GM20431 (cell line): ENCODE data around the gene TBL1X.

Experiments
- in situ Hi-C: fragments of 300-500 bp; cut with MseI, MboI; formaldehyde crosslinking; loops from one replicate; pipeline ENCODE4 v1.15.0; 2020; ENCODE audit warnings: low sequenced_read_pairs; ENCODE audit not compliant: unreplicated experiment

TBL1X gene

DNA sequence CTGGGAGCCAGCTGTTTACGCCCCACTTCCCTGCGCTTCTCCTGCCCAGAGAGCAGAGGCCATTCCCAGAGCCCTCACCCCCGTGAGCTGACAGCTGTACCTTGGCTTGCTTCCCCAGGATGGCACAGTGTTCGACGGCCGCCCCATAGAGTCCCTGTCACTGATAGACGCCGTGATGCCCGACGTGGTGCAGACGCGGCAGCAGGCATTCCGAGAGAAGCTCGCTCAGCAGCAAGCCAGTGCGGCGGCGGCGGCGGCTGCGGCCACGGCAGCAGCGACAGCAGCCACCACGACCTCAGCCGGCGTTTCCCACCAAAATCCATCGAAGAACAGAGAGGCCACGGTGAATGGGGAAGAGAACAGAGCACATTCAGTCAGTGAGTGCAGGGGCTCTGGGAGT is 223.0 kb downstream of the TBL1X start:
- in situ Hi-C loops = no loop called here

DNA sequence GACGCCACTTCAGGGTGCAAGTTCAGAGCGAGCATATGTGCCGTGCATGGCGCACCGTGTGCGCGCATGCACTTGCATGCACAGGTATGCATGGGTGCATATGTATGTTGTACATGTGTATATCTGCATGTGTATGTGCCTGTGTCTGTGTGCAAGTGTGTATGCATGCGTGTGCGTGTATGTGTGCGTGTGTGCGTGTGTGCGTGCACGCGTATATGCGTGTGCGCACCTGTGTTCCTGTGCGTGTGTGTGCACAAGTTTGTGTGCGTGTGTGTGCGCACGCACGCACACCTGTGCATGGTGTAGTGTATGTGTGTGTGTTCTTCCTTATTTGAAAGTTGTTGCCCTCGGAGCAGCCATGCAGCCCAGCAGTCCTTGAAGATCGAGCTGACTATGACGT is 224.0 kb downstream of the TBL1X start:
- in situ Hi-C loops = no loop called here

DNA sequence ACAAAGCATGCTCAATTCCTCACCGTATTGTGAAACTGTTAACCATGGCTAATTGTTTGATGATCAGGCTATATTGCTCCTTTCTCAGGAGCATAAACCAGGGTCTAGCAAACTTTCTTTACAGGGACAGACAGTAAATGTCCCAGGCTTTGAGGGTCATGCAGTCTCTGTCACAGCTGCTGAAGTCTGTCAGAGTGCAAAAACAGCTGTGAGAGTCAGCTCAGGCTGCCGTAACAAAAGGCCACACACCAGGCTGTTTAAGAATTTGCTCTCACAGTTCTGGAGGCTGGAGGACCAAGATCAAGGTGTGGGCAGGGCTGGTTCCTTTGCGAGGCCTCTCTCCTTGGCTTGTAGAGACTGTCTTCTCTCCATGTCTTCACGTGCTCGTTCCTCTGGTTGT is 225.2 kb downstream of the TBL1X start:
- in situ Hi-C loops = no loop called here

DNA sequence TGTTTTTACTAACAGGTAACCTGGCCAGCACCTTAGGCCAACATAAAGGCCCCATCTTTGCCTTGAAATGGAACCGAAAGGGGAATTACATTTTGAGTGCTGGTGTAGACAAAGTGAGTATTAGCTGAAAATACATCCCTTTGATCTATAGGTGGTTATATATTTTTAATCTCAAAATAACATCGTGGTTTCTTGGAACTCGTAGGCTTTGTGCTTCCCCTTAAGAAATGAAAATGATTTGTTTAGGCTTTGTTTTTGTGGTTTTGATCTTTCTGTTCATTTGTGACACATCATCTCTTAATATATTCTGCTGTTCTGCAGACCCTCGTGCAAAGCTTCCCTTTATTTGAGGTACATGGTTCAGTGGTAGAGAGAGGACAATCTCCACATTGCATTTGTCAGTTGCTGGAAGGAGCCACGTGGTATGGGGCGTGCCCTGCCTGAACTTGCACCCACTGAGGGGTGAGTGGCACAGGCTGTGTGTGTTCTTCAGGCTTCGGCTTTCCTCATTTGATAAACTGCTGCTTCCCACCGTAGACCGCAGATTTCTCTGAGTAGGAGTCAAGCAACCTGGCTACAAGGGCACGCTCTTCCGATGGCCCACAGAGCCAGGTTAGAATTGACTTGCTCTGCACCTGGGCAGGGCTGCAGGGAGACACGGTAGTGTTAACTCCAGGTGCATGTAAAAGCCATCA is 228.6 kb downstream of the TBL1X start:
- in situ Hi-C loops = no loop called here

DNA sequence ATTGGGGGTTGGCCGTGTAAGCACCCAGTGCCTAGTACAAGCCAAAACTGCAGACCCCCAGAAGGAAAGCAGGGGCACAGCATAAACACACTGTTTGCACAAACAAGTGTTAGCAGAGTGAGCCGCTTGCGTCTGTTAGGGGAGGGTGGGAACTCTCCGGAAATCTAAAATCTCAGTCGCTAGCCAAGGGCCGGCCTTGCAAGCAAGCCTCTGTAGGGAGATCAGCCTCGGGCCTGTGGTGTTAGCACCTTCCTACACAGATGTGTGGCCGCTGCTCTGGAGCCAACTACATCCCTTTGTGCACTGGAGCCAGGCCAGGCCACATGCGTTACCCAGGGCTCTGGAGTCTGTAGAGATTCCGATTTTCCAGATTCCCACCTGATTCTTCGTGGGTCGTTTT is 233.7 kb downstream of the TBL1X start:
- in situ Hi-C loops = no loop called here

GRCh38 chrX:9700555-9700954 is 235.7 kb downstream of the TBL1X start:
- in situ Hi-C loops = no loop called here

GRCh38 chrX:9701790-9702189 is 236.9 kb downstream of the TBL1X start:
- in situ Hi-C loops = no loop called here

DNA sequence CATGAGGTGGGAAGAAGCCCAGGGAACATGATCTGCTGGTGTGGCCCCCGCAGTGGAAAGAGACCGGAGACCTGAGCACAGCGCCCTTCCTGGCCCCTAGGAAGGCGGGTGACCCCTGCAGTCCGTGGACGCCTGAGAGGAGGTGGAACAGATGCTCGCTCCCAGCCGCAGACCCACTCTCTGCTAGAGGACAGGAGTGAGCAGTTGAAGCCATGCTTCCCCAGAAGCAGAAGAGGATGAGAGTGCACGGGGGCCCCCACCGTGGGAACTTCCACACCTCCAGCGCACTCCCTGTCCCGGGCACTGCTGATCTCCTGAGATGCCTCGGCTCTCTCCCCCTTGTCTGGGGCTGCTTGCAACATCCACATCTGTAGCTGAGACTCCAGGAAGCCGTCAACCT is 238.5 kb downstream of the TBL1X start:
- in situ Hi-C loops = no loop called here

- in situ Hi-C loops = no loop called here
Measured at GRCh38 chrX:9704876-9705465, 240.1 kb downstream of the TBL1X start.

- in situ Hi-C loops = no loop called here
Measured at GRCh38 chrX:9706421-9706820, 241.6 kb downstream of the TBL1X start.

DNA sequence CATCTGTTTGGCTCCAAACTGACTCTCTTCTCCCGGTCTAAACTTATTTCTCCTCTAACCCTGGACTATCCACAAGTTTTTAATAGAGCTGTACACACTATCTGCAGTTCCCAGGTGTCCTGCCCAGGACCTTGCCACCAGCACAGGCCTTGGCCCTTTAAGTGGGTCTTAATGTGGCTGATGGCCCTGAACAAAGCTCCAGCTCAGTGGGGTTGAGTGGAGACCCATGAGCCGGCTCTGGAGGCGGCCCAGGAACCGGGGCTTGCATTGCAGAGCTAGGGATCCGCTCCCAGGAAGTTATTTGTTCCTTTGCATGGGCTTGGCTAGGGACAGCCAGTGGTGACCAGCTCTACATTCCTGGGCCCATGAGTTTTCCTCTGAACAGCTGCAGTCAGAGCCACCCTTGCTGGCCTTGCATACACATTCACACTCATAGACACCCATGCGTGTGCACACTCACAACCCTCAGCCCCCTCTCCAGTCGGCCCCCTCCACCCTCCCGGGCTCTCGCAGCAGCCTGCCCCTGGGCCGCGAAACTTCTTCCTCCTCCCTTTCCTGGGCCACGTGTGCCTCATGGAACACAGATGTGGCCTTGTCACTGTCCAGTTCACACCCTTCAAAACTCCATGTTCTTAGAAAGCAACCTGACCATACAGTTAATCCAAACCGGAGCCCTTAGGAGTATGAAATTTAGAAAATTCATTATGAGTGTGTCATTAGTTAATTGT is 242.6 kb downstream of the TBL1X start:
- in situ Hi-C loops = no loop called here

- in situ Hi-C loops = no loop called here
Measured at GRCh38 chrX:9708086-9708485, 243.2 kb downstream of the TBL1X start.

- in situ Hi-C loops = no loop called here
Measured at GRCh38 chrX:9708923-9709553, 244.2 kb downstream of the TBL1X start.

DNA sequence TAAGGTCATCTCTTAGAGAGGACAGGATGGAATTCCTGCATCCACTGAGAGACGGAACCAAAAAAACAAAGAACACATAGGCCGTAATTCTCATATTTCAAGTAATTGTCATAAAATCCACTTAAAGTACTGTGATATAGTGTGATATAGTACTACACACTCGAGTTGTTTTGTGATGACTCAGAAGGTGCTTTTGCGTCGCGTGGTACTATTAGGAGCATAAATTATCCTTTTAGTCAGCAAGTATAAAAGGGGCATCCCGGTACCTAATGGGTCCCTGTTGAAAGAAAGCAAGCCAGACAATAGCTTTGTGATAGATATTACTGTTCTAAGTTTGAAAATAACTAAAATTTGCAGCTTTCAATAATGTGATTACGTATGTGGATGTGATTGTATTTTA is 245.5 kb downstream of the TBL1X start:
- in situ Hi-C loops = no loop called here

GRCh38 chrX:9717376-9717775 is 252.5 kb downstream of the TBL1X start:
- in situ Hi-C loops = no loop called here

DNA sequence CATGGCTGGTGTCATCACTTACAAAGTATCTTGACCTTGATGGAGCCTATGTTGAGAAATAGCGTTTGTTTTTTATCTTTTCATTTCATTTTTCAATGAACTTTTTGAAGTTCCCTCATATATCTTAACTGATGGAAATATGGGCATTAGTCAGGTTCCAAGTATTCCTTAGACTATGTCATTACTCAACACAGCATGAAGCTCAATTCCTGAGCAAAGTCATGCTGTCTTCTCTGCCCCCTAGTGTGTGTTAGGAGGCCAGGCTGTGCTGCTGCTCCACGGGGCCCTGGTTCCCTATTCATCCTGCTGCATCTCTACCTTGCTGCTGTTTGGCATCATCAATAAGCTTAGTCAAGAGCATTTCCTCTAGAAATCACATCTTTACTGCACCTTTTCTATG is 259.9 kb downstream of the TBL1X start:
- in situ Hi-C loops = no loop called here

DNA sequence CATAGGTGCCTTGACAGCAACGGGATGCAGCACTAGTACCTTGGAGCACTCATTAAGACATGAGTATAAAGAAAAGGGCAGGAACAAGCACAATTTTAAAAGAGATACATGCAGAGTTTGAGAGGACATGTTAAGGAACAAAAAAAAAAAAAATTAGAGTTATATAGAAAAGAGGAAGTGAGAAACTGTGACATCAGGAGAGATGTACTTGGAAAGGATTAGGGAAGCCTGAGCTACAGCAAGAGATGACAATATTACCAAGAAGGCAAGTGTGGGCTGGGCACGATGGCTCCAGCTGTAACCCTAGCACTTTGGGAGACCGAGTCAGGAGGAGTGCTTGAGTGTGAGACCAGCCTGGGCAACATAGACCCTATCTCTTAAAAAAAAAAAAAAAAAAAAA is 263.4 kb downstream of the TBL1X start:
- in situ Hi-C loops = no loop called here

GRCh38 chrX:9729171-9729885 is 264.5 kb downstream of the TBL1X start:
- in situ Hi-C loops = no loop called here

- in situ Hi-C loops = no loop called here
Measured at GRCh38 chrX:9730078-9730477, 265.2 kb downstream of the TBL1X start.

GRCh38 chrX:9730752-9731151 is 265.9 kb downstream of the TBL1X start:
- in situ Hi-C loops = no loop called here
